HepG2 (cell line): ENCODE measurements around the gene CIART. TPM values are rescaled to one million over a fixed set of nuclear protein-coding genes. Genes with fewer than 3 reads are reported as not detected.

Experiments
- DRAP1 ChIP-seq: IDR thresholded peaks from 2 replicates; pipeline ENCODE4 v1.6.1; 2016; ENCODE audit warnings: missing genetic modification reagents, missing compliant biosample characterization
- FOSL2 ChIP-seq: sonication (generic); formaldehyde crosslinking; IDR thresholded peaks from 2 replicates; pipeline ENCODE4 v1.4.0; 2020; ENCODE audit warnings: missing genetic modification reagents
- GABPA ChIP-seq, 2 experiments: IDR thresholded peaks; 2 replicates each; pipeline ENCODE4 v1.6.1; 2011 to 2016; ENCODE audit warnings: low read depth in 2 of 2, low read length in 1 of 2, missing biosample characterization in 1 of 2, missing genetic modification characterization in 1 of 2
- HDAC6 ChIP-seq: fragments of 200-600 bp; sonication (generic); IDR thresholded peaks from 2 replicates; pipeline ENCODE4 v1.7.0; 2017; ENCODE audit warnings: mild to moderate bottlenecking, antibody characterized with exemption, low read length, low read depth
- MIER2 ChIP-seq: IDR thresholded peaks from 2 replicates; pipeline ENCODE4 v1.6.1; 2016; ENCODE audit warnings: missing biosample characterization, missing genetic modification reagents
- RNF2 ChIP-seq: fragments of 450-650 bp; conservative IDR thresholded peaks from 2 replicates; pipeline ENCODE4 v1.6.1; 2016; ENCODE audit warnings: low read depth
- XBP1 ChIP-seq: sonication (generic); formaldehyde crosslinking; IDR thresholded peaks from 2 replicates; pipeline ENCODE4 v1.5.0; 2020; ENCODE audit warnings: missing genetic modification reagents
- ZMAT3 ChIP-seq: sonication (generic); formaldehyde crosslinking; conservative IDR thresholded peaks from 2 replicates; pipeline ENCODE4 v1.7.0; 2021; ENCODE audit warnings: missing genetic modification reagents
- ZNF282 ChIP-seq: fragments of 450-650 bp; IDR thresholded peaks from 2 replicates; pipeline ENCODE4 v1.6.1; 2018; ENCODE audit not compliant: partially characterized antibody
- ZNF44 ChIP-seq: sonication (generic); formaldehyde crosslinking; IDR thresholded peaks from 2 replicates; pipeline ENCODE4 v1.5.1; 2020; ENCODE audit warnings: mild to moderate bottlenecking, missing genetic modification reagents
- ZNF547 ChIP-seq: sonication (generic); formaldehyde crosslinking; IDR thresholded peaks from 2 replicates; pipeline ENCODE4 v1.5.1; 2020; ENCODE audit warnings: mild to moderate bottlenecking, missing genetic modification reagents
- polyA plus RNA-seq, 8 experiments: library from polyadenylated mRNA; depleted of rRNA in 3 of 8; stranded (reverse) in 7 of 8; unstranded in 1 of 8; fragments of >200 nt; fragmentation: Illumina TruSeq in 4 of 8; extraction: Trizol in 4 of 8; gene quantifications; 2 replicates each; pipeline versions ENCODE4 v1.2.1 to v1.2.3, GENCODE V29; 2011 to 2016; ENCODE audit warnings: low read depth in 4 of 8, missing spikeins in 1 of 8, mixed read lengths in 1 of 8; ENCODE audit not compliant: insufficient read depth in 1 of 8
- total RNA-seq, 5 experiments: library from RNA; depleted of rRNA; stranded (reverse); fragments of >200 nt; fragmentation: Illumina TruSeq; extraction: Trizol; gene quantifications; 2 replicates each; pipeline ENCODE4 v1.2.3, GENCODE V29; 2016; ENCODE audit warnings: low read depth in 1 of 5
- TF ChIP-seq, protein P1 (sequence below): sonication (generic); formaldehyde crosslinking; IDR thresholded peaks from 2 replicates; pipeline ENCODE4 v1.4.0; 2020; ENCODE audit warnings: missing genetic modification reagents, mild to moderate bottlenecking, borderline replicate concordance
- TF ChIP-seq, protein P2 (sequence below), 2 experiments: IDR thresholded peaks; 2 replicates each; pipeline ENCODE4 v1.6.1; 2011 to 2012; ENCODE audit warnings: low read length in 2 of 2, borderline replicate concordance in 1 of 2, low read depth in 1 of 2, mild to moderate bottlenecking in 1 of 2, moderate library complexity in 1 of 2
- TF ChIP-seq, protein P3 (sequence below), 2 experiments: fragments of 450-650 bp in 1 of 2; sonication (generic) in 1 of 2; formaldehyde crosslinking in 1 of 2; IDR thresholded peaks; 2 replicates each; pipeline versions ENCODE4 v1.6.1 to v1.8.0; 2016 to 2022; ENCODE audit warnings: antibody characterized with exemption in 1 of 2, mild to moderate bottlenecking in 1 of 2, missing genetic modification reagents in 1 of 2

Gene CIART
- total and polyA plus RNA-seq, 2 of the 13 experiments (the other 11 are each of a cell fraction or from before 2014, with no cell fraction given), result 0.58 TPM; not detected in 1

DNA sequence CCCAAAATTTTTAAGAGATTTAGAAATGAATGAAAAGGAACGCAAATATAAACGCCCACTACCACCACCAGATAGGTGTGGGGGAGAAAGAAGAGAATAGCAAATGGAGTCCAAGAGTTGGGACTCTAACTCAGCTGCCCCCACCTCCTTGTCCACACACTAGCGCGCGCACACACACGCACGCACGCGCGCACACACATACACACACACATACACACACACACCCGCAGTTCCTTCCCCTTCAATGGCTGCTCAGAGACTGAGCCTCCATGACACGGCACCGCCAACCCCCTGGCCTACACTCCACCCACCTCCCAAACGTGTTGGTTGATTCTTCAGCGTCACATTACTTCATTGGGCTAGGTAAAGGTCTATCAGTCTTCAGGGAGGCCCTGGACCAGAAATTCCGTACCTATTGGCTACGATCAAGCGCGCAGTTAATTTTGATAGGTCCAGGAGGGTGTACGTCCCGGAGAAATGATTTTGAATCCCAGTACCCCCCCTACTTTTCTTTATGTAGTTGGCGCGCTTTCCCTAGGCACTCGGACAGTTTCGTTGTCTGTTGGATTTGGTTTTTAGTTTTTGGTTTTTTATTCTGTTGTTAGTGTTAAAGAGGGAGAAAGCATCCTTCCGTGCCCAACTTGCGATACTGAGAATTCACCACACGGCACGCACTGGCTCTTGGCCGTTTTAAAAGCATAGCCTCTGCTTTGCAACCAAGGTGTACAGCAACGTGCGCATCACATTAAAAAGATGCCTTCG, 46.3 kb upstream of the CIART start, which contains the start of gene ANP32E (continued):
- TF ChIP-seq HDAC6 (no peak), DRAP1 (CRISPR knock-in tag) (peak; percentile 98), XBP1 (no peak), GABPA (IDR thresholded peaks at IDR 0.05; ENCODE audit: low read depth, low read length) (no peak), GABPA (CRISPR knock-in tag; IDR thresholded peaks at IDR 0.05; ENCODE audit: low read depth) (peak; percentile 60), ZNF282 (no peak), ZNF547 (no peak), RNF2 (no peak), ZMAT3 (CRISPR knock-in tag) (0 out of 2 replicates have a peak, but pooled peaks have one; percentile 65), FOSL2 (peak; percentile 57; the same call in 1 of the 2 replicates), MIER2 (CRISPR knock-in tag) (no peak), ZNF44 (CRISPR knock-in tag) (no peak)
- TF ChIP-seq, protein P1, sequence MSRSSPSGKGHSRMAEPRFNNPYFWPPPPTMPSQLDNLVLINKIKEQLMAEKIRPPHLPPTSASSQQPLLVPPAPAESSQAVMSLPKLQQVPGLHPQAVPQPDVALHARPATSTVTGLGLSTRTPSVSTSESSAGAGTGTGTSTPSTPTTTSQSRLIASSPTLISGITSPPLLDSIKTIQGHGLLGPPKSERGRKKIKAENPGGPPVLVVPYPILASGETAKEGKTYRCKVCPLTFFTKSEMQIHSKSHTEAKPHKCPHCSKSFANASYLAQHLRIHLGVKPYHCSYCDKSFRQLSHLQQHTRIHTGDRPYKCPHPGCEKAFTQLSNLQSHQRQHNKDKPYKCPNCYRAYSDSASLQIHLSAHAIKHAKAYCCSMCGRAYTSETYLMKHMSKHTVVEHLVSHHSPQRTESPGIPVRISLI, result no peak
- TF ChIP-seq, protein P2, sequence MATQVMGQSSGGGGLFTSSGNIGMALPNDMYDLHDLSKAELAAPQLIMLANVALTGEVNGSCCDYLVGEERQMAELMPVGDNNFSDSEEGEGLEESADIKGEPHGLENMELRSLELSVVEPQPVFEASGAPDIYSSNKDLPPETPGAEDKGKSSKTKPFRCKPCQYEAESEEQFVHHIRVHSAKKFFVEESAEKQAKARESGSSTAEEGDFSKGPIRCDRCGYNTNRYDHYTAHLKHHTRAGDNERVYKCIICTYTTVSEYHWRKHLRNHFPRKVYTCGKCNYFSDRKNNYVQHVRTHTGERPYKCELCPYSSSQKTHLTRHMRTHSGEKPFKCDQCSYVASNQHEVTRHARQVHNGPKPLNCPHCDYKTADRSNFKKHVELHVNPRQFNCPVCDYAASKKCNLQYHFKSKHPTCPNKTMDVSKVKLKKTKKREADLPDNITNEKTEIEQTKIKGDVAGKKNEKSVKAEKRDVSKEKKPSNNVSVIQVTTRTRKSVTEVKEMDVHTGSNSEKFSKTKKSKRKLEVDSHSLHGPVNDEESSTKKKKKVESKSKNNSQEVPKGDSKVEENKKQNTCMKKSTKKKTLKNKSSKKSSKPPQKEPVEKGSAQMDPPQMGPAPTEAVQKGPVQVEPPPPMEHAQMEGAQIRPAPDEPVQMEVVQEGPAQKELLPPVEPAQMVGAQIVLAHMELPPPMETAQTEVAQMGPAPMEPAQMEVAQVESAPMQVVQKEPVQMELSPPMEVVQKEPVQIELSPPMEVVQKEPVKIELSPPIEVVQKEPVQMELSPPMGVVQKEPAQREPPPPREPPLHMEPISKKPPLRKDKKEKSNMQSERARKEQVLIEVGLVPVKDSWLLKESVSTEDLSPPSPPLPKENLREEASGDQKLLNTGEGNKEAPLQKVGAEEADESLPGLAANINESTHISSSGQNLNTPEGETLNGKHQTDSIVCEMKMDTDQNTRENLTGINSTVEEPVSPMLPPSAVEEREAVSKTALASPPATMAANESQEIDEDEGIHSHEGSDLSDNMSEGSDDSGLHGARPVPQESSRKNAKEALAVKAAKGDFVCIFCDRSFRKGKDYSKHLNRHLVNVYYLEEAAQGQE (IDR thresholded peaks at IDR 0.05; ENCODE audit: borderline replicate concordance in 1 of 2, low read depth in 1 of 2, low read length in 2 of 2), result peak; percentile 10 to 89
- TF ChIP-seq, protein P3, sequence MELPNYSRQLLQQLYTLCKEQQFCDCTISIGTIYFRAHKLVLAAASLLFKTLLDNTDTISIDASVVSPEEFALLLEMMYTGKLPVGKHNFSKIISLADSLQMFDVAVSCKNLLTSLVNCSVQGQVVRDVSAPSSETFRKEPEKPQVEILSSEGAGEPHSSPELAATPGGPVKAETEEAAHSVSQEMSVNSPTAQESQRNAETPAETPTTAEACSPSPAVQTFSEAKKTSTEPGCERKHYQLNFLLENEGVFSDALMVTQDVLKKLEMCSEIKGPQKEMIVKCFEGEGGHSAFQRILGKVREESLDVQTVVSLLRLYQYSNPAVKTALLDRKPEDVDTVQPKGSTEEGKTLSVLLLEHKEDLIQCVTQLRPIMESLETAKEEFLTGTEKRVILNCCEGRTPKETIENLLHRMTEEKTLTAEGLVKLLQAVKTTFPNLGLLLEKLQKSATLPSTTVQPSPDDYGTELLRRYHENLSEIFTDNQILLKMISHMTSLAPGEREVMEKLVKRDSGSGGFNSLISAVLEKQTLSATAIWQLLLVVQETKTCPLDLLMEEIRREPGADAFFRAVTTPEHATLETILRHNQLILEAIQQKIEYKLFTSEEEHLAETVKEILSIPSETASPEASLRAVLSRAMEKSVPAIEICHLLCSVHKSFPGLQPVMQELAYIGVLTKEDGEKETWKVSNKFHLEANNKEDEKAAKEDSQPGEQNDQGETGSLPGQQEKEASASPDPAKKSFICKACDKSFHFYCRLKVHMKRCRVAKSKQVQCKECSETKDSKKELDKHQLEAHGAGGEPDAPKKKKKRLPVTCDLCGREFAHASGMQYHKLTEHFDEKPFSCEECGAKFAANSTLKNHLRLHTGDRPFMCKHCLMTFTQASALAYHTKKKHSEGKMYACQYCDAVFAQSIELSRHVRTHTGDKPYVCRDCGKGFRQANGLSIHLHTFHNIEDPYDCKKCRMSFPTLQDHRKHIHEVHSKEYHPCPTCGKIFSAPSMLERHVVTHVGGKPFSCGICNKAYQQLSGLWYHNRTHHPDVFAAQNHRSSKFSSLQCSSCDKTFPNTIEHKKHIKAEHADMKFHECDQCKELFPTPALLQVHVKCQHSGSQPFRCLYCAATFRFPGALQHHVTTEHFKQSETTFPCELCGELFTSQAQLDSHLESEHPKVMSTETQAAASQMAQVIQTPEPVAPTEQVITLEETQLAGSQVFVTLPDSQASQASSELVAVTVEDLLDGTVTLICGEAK (IDR thresholded peaks at IDR 0.05), result no peak
- TF ChIP-seq, protein P3 (CRISPR knock-in tag; IDR thresholded peaks at IDR 0.05), result peak; percentile 50; the same call in 1 of the 2 replicates
